HG03457 (cell line): ENCODE data around the gene FIGN.

Source experiments
- ATAC-seq: cut with Tn5 transposase; IDR thresholded peaks from one replicate; pipeline ENCODE4 v1.9.1; 2021; ENCODE audit warnings: moderate number of reproducible peaks; ENCODE audit not compliant: unreplicated experiment

FIGN gene

GRCh38 chr2:163573652-163574051 is 162.2 kb downstream of the FIGN start:
- ATAC-seq: no peak

DNA sequence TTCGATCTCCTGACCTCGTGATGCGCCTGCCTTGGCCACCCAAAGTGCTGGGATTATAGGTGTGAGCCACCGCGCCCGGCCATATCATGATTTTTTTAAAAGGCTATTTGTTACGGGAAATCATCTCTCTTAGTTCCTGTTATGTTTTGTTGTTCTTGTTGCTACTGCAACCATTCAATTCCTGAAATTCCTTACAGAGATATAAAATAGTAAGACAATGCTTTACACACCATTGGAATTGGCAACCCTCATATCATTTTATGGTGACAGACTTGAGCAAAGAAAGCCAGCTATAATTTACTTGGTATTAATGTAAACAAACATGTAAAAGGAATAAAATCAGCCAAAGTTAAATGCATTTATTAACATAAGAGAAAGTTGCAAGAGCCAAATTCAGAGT is 163.0 kb downstream of the FIGN start:
- no peak for ATAC-seq

DNA sequence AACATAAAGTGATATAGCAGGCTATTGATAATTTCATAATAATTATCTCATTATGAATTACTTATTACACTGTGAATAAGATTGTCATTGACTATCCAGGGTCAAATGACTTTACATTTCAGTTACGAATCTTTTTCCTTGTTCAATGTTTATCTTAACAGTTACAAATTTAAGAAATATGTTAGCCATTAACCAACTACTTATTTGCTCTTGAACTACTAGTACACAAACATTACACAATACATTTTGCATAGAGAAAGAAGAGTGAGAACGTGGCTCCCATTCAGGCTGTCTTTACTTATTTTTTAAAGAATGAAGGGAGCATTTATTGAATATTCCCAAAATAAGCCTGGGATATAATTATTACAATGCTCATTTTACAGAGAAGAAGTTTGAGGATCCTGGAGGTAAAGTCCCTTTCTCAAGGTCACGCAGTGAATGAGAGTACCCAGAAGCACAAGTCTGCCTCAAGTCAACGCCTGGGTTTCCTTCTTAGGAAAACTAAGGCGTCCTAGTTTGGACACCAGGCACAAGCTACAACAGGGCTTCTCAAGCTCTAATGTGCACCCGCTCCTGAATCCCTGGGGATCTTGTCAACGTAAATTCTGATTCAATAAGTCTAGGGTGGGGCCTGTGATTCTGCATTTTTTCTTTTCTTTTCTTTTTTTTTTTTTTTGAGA is 164.2 kb downstream of the FIGN start:
- ATAC-seq: no peak

DNA sequence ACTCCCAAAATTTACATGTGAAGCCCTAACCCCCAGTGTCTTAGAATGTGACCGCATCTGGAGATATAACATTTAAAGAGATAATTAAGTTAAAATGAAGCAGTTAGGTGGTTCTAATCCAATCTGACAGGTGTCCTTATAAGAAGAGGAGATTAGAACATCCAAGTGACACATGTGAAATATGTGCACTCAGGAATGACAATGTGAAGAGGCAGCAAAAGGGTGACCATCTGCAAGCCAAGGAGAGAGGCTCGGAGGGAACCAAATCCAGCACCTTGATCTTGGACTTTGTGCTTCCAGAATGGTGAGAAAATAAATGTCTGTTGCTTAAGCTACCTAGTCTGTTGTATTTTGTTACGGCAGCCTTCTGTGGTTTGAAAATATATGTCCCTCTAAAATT is 165.4 kb downstream of the FIGN start:
- ATAC-seq: no peak

- ATAC-seq: no peak
Observed at GRCh38 chr2:163565192-163565591, 170.6 kb downstream of the FIGN start.

GRCh38 chr2:163564236-163564635 is 171.6 kb downstream of the FIGN start:
- ATAC-seq: no peak

DNA sequence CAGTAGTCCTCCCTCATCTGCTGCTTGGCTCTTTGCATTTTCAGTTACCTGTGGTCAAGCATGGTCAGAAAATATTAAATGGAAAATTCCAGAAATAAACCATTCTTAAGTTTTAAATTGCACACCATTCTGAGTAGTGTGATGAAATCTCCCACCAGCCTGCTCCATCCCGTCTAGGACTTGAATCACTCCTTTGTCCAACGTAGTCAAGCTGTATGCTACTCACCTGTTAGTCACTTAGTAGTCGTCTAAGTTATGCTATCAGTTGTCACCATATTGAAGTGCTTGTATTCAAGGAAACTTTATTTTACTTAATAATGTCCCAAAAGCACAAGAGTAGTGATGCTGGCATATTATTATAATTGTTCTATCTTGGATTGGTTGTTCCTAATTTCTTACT is 172.5 kb downstream of the FIGN start:
- no peak for ATAC-seq

DNA sequence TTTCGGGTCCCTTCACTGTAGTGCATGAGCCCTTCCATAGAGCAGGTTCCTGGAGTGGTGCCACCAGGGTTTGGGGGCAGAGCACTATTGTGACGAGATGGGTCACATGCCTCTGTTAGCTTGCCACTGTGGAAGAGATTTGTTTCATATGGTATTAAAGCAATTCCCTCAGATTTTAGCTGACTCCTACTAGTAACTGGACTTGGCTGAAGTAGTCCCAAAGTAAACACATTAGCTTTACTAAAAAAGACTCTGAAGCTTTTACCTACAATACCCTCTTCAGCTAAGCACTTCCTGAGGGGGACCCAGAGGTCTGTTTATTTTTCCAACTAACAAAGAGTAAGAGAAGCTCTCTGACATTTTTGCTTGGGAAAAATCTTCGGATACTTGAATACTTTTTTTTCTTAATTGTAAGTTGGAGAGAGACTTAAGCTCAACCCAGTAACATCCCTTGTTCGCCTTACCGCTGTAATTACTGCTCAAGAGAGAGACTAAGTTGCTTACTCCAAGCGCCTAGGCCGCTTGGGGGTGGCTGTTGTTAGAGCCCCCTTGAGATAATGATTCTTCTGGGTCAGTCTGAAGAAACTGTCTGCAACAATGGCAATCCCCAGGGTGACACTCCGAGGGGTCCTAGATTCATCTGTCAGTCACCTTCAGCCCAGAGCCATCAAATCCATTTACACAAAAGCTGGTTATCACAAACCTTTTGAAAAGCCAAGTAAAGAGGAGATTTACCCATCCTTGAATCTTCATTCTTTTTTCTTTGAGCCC is 177.4 kb downstream of the FIGN start:
- no peak for ATAC-seq

DNA sequence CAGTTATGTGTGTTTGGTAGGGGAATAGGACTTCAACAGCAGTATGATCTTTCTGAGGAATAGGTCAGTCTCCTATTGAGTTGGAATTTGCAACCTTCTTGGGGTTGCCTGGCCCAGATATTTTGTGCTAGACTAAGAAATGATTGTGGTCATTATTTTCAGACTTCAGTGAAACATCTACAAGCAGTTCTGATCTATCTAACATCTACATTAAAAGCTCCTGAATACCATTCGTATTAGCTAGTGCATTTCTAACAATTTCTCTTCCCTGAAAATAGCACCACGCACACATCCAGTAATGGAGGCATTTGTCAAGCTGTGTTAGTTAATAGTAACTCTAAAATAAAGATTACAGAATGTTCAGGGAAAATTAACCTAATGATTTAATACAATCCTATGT is 179.3 kb downstream of the FIGN start:
- no peak for ATAC-seq

DNA sequence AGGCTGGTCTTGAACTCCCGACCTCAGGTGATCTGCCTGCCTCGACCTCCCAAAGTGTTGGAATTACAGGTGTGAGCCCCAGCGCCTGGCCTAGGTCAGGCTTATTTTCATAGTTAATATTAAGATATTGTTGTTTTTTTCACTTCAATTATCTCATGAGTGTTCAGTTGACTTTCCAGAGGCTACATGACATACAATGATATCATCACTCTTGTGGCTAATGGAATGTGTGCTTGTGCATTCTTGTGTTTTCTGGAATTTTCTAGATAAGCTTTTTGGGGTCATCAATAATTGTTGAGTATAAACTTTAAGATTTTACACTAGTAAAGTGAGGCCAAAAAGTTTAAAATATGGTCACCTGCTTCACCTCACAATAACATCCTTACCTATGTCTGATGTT is 180.9 kb downstream of the FIGN start:
- ATAC-seq: no peak

DNA sequence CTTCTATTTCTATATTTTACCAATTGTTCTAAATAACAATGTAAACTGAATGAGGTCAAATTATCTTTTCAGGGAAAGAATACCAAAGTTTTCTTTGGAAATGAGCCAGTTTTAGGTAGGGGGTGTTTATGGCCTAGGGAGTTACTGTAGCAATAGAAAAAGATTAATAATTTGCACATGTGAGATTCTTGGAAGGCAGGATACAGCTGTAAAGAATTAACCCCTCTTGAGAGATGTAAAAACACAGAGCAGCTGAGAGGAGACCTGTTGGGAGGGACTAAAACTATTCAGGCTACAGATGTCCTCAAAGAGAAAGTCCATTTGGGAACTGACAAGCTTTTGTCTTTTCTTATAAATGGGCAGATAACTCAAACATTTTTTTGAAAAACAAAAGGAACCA is 182.2 kb downstream of the FIGN start:
- no peak for ATAC-seq

- ATAC-seq: no peak
Observed at GRCh38 chr2:163552758-163553157, 183.1 kb downstream of the FIGN start.

DNA sequence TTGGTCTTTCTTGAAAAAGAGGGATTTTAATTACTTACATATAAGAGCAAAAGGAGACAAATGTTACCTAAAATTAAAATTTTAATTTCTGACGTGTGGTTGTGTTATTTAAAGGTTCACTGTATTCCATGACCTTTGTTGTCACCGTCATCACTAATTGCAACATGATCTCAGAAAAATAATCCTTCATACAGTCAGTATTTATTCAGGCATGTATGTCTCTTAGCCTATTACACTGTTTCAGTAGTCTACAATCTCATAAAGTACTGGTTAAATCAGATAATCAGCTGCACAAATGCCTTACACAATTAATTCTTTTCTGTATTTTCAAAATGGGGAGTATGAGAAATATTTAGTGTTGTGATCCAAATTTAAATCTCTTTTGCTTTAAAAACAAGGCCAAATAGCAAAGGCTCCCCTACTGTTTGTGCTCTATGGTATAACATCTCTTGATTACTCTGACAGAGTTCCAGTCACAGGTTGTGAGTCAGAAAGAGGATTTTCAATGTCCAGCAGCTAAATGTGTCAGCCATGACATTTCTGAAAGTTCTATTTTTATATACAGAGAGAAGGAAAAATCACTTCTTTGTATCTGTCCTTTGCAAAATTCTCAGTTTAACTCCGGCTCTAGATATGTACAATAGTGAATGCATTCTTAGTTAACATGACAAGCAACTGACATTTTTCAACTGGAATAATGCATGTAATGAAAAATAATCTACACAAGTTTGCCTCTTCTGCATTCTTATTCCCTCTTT is 184.0 kb downstream of the FIGN start:
- ATAC-seq: no peak

DNA sequence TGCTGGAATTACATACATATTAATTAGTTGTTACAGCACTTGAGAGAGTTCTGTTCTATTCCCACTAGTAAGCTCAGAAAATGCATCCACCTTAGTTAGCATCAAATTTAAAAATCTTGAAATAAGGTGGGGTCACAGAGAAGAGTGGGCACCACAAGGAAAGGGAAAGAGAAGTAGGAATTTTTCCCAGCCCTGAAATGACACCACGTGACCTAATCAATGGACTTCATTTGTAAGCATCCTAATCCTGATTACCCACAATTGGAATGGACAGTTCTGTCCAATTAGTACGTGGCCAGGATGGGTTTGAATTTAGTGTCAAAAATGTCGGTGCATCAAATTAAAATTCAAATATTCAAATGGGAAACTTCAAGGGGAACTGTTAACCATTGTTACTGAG is 186.8 kb downstream of the FIGN start:
- ATAC-seq: no peak
